ENCODE measurements around the gene PDE8A. TPM values are rescaled to one million over a fixed set of nuclear protein-coding genes. Genes with fewer than 3 reads are reported as not detected.

PDE8A gene
- total RNA-seq, 2 donors from 2014 or later, result 30.9 to 48.8 TPM

- intact Hi-C loops (cut with DNase I), result loop anchor here in 1 of 2 donors (10.0 kb wide), 1 partner anchor 93 kb away; no protein-coding TSS in a partner anchor
- DNase-seq (ENCODE audit: low spot score), result no peak
Observed at GRCh38 chr15:85047271-85047948, 65.8 kb downstream of the PDE8A start.

- DNase-seq (ENCODE audit: low spot score), result no peak
- intact Hi-C loops (cut with DNase I), result loop anchor here in 1 of 2 donors (10.0 kb wide), 1 partner anchor 94 kb away; no protein-coding TSS in a partner anchor
Observed at GRCh38 chr15:85048430-85048829, 66.8 kb downstream of the PDE8A start.

GRCh38 chr15:85049805-85050204, 68.1 kb downstream of the PDE8A start:
- no peak for DNase-seq (ENCODE audit: low spot score)
- intact Hi-C loops (cut with DNase I), result loop anchor here in 1 of 2 donors (10.0 kb wide), 1 partner anchor 95 kb away; no protein-coding TSS in a partner anchor

GRCh38 chr15:85059734-85060133, 78.1 kb downstream of the PDE8A start:
- intact Hi-C loops (cut with DNase I), result no loop called here
- no peak for DNase-seq (ENCODE audit: low spot score)

GRCh38 chr15:85062560-85062959, 80.9 kb downstream of the PDE8A start:
- intact Hi-C loops (cut with DNase I), result no loop called here
- DNase-seq (ENCODE audit: low spot score), result no peak

- no peak for DNase-seq (ENCODE audit: low spot score)
- intact Hi-C loops (cut with DNase I), result no loop called here
Observed at GRCh38 chr15:85063088-85063487, 81.4 kb downstream of the PDE8A start.

GRCh38 chr15:85063522-85064079, 81.9 kb downstream of the PDE8A start:
- intact Hi-C loops (cut with DNase I), result no loop called here
- DNase-seq (ENCODE audit: low spot score), result no peak

- DNase-seq (ENCODE audit: low spot score), result no peak
- intact Hi-C loops (cut with DNase I), result no loop called here
Observed at GRCh38 chr15:85064710-85065109, 83.1 kb downstream of the PDE8A start.

GRCh38 chr15:85071061-85071460, 89.4 kb downstream of the PDE8A start:
- intact Hi-C loops (cut with DNase I), result no loop called here
- DNase-seq (ENCODE audit: low spot score), result no peak

- intact Hi-C loops (cut with DNase I), result no loop called here
- DNase-seq (ENCODE audit: low spot score), result no peak
Observed at GRCh38 chr15:85071504-85071903, 89.8 kb downstream of the PDE8A start.

- intact Hi-C loops (cut with DNase I), result no loop called here
- no peak for DNase-seq (ENCODE audit: low spot score)
Observed at GRCh38 chr15:85072917-85073316, 91.3 kb downstream of the PDE8A start.

- intact Hi-C loops (cut with DNase I), result no loop called here
- no peak for DNase-seq (ENCODE audit: low spot score)
Observed at GRCh38 chr15:85073556-85074194, 92.0 kb downstream of the PDE8A start.

- intact Hi-C loops (cut with DNase I), result no loop called here
- DNase-seq (ENCODE audit: low spot score), result no peak
Observed at GRCh38 chr15:85086855-85087254, 105.2 kb downstream of the PDE8A start.

- DNase-seq (ENCODE audit: low spot score), result no peak
- intact Hi-C loops (cut with DNase I), result no loop called here
Observed at GRCh38 chr15:85088300-85088699, 106.6 kb downstream of the PDE8A start.

- DNase-seq (ENCODE audit: low spot score), result no peak
- intact Hi-C loops (cut with DNase I), result no loop called here
Observed at GRCh38 chr15:85089929-85090597, 108.4 kb downstream of the PDE8A start.

GRCh38 chr15:85091990-85092389, 110.3 kb downstream of the PDE8A start:
- no peak for DNase-seq (ENCODE audit: low spot score)
- intact Hi-C loops (cut with DNase I), result no loop called here

GRCh38 chr15:85094685-85095084, 113.0 kb downstream of the PDE8A start:
- intact Hi-C loops (cut with DNase I), result no loop called here
- no peak for DNase-seq (ENCODE audit: low spot score)

- intact Hi-C loops (cut with DNase I), result no loop called here
- no peak for DNase-seq (ENCODE audit: low spot score)
Observed at GRCh38 chr15:85095566-85095965, 113.9 kb downstream of the PDE8A start.

- intact Hi-C loops (cut with DNase I), result no loop called here
- no peak for DNase-seq (ENCODE audit: low spot score)
Observed at GRCh38 chr15:85097250-85097649, 115.6 kb downstream of the PDE8A start.

GRCh38 chr15:85097725-85098124, 116.1 kb downstream of the PDE8A start:
- intact Hi-C loops (cut with DNase I), result no loop called here
- no peak for DNase-seq (ENCODE audit: low spot score)

Measured in posterior vena cava (tissue), 2 donors.